IPS-20b (cell line): ENCODE results near the gene UFC1.

Experiments used
- H3K27ac ChIP-seq: one replicate; pipeline ENCODE4 v1.5.1; 2013; ENCODE audit warnings: low read length
- H3K27me3 ChIP-seq: 2 replicates; pipeline ENCODE4 v1.6.1; 2013; ENCODE audit warnings: mild to moderate bottlenecking, low read length, inconsistent platforms; ENCODE audit not compliant: insufficient read depth
- H3K36me3 ChIP-seq: 2 replicates; pipeline ENCODE4 v1.6.1; 2013; ENCODE audit warnings: low read depth, mild to moderate bottlenecking, inconsistent platforms, low read length, moderate library complexity; ENCODE audit not compliant: insufficient read depth
- H3K4me1 ChIP-seq: 2 replicates; pipeline ENCODE4 v1.6.1; 2013; ENCODE audit warnings: mild to moderate bottlenecking, control low read depth, inconsistent platforms, low read length, moderate library complexity; ENCODE audit not compliant: insufficient read depth
- H3K4me3 ChIP-seq: 2 replicates; pipeline ENCODE4 v1.5.1; 2013; ENCODE audit warnings: mild to moderate bottlenecking, low read length, inconsistent platforms
- H3K9ac ChIP-seq: 2 replicates; pipeline ENCODE4 v1.6.1; 2013; ENCODE audit warnings: low read depth, mild to moderate bottlenecking, inconsistent platforms, low read length, moderate library complexity
- H3K9me3 ChIP-seq: 2 replicates; pipeline ENCODE4 v1.6.1; 2013; ENCODE audit warnings: mild to moderate bottlenecking, low read depth, low read length, inconsistent platforms; ENCODE audit not compliant: insufficient read depth

Gene UFC1

DNA sequence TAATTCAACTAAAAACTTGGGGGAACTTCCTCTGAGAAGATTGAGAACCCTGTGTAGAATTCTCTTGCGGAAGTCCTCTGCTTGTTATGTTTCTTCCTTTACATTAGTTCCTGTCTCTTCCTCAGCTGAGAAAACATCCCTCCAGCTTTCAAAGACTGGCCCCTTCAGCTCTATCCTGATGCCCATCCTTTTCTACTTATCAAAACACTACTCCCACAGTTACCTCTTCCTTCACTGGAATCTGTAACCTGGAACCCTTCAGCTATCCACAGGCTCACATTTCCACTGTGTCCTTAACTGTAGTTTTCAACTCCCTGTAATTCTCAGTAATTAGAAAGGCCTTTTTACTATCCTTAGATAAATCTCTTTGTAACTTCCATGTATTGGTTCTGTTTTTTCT is 15.3 kb upstream of the UFC1 start:
- no peaks in the 10 kb centered on the region for H3K4me1 ChIP-seq

DNA sequence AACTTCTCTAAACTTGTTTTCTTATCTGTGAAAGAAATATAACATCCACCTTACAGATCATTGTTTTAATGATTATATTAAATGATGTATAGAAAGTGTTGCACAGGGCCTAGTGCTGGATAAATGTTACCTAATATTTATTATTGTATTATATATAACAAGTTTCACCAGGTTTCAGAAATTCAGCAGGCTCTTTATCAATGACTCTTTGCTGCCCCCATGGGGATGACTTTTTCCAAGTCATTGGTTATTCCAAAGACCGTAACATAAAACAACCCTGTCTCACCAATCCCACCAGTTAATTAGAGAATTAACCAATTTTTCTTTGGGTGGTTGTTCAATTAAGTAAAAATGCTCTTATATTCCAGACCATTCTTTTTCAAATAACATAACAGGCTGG is 14.0 kb upstream of the UFC1 start:
- H3K4me1 ChIP-seq, result no peaks in the 10 kb centered on the region
- no peak overlapping the region for H3K27ac ChIP-seq
- no peaks in the 10 kb centered on the region for H3K9me3 ChIP-seq
- no peak overlapping the region for H3K4me3 ChIP-seq
- no peak overlapping the region for H3K9ac ChIP-seq
- H3K27me3 ChIP-seq, result no peaks in the 10 kb centered on the region
- peaks cover 5% of the 10 kb centered on the region; the same call in 1 of the 2 replicates for H3K36me3 ChIP-seq

More for the DNA sequence above, 15.3 kb upstream of the UFC1 start:
- no peak overlapping the region for H3K9ac ChIP-seq
- no peak overlapping the region for H3K27ac ChIP-seq
- H3K4me3 ChIP-seq, result no peak overlapping the region
- H3K9me3 ChIP-seq, result no peaks in the 10 kb centered on the region
- no peaks in the 10 kb centered on the region for H3K27me3 ChIP-seq
- H3K36me3 ChIP-seq, result peaks cover 5% of the 10 kb centered on the region; the same call in 1 of the 2 replicates

DNA sequence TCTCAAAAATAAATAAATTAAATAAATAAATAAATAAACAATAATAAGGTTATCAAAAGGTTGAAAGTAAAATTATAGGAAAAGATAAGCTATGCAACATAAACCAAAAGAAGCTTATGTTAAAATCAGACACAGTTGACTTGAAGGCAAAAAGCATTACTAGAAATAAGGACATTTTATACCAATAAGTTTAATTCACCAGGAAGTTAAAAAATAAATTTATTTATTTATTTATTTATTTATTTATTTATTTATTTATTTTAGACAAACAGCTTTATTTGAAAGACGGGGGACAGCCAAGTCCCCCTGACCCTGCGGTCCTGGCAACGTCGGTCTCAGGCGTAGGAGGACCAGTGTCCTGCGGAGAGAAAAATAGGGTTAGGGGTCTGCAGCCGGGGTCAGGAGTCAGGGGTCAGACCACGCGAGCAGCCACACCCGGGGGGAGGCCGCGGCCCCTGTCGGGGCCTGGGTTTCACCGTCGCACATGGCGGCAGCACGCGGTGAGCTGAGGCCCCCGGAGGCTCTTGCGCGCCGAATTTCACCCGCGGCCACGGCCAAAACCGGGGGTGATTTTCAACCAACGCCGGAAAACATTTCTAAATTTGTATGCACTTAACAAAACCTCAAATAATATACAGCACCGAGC is 12.9 kb upstream of the UFC1 start:
- Histone ChIP-seq H3K4me1 (no peaks in the 10 kb centered on the region), H3K9ac (no peak overlapping the region), H3K9me3 (no peaks in the 10 kb centered on the region), H3K27me3 (no peaks in the 10 kb centered on the region), H3K4me3 (no peak overlapping the region), H3K36me3 (peaks cover 5% of the 10 kb centered on the region; the same call in 1 of the 2 replicates), H3K27ac (no peak overlapping the region)

DNA sequence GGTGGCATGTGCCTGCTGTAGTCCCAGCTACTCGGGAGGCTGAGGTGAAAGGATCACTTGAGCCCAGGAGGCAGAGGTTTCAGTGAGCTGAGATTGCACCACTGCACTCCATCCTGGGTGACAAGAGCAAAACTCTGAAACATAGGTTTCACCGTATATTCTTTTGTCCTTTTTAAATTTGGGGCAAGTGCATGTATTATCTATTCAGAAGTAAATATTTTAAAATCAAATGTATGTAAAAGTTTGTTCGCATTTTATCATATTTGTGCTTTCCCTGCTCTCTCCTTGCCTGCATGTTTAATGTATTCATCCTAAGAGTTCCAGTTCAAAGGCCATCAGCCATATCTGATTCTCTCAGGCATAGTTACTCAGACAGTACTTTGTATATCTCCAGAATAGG is 7.9 kb upstream of the UFC1 start:
- Histone ChIP-seq H3K27me3 (no peaks in the 10 kb centered on the region), H3K9ac (no peak overlapping the region), H3K27ac (no peak overlapping the region), H3K9me3 (no peaks in the 10 kb centered on the region), H3K4me3 (no peak overlapping the region), H3K36me3 (no peaks in the 10 kb centered on the region), H3K4me1 (no peaks in the 10 kb centered on the region)

DNA sequence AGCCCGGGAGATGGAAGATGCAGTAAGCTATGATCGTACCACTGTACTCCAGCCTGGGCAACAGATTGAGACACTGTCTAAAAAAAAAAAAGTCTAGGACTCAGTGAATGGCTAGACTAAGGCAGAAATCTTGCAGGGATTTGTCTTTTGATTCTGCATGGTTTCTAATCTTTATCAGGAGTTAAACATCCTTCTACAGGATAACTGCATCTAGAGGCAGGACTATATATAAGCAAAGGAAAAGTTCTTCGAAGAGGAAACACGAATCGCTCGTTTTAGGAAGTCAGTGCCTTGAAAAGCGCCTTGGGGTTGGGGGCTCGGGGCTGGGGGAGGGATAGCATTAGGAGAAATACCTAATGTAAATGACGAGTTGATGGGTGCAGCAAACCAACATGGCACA is 602 bp upstream of the UFC1 start:
- Histone ChIP-seq H3K4me1 (no peaks in the 10 kb centered on the region), H3K4me3 (peak overlapping the region; percentile 87), H3K27ac (peak overlapping the region; percentile 84), H3K9me3 (no peaks in the 10 kb centered on the region), H3K36me3 (peaks cover 15% of the 10 kb centered on the region), H3K9ac (peak overlapping the region; percentile 99; the same call in 1 of the 2 replicates), H3K27me3 (no peaks in the 10 kb centered on the region)

DNA sequence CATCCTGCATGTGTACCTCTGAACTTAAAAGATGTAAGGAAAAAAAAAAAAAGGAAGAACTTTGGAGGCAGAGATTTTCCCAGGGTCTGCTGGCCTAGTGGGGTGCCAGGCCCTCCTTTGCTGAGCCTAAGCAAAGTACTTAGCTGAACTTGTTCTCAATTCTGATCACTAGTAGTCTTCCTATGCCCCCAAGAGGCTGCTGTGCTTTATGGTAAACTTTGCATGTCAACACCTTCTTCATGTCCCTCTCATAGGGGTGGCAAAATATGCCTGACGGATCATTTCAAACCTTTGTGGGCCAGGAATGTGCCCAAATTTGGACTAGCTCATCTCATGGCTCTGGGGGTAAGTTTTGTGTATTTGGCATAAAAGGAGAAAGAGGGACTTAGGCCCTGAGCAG is 4.1 kb downstream of the UFC1 start:
- Histone ChIP-seq H3K4me3 (no peak overlapping the region), H3K27ac (no peak overlapping the region), H3K36me3 (peaks cover 32% of the 10 kb centered on the region), H3K9ac (no peak overlapping the region), H3K27me3 (no peaks in the 10 kb centered on the region), H3K9me3 (no peaks in the 10 kb centered on the region), H3K4me1 (no peaks in the 10 kb centered on the region)

DNA sequence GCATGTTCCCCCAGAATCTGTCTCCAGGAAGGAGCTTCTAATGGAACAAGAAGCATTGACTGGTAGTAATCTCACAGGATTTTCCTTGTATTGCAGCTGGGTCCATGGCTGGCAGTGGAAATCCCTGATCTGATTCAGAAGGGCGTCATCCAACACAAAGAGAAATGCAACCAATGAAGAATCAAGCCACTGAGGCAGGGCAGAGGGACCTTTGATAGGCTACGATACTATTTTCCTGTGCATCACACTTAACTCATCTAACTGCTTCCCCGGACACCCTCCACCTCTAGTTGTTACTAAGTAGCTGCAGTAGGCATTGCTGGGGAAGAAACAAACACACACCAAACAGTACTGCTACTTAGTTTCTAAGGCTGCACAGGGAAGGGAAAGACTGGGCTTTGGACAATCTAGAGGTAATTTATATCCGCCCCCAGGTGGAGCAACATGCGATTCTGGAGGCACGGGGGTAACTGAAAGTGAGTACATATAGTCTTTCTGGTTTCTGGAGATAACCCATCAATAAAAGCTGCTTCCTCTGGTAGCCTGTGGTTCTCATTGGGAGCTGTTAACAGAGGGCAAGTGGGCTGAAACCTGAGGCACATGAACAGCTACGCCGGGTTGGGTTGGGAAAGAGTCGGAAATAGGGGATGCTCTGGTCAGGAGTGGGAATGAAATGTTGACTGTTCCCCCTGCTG is 4.7 kb downstream of the UFC1 start:
- Histone ChIP-seq H3K9ac (peak overlapping the region; percentile 78; the same call in 1 of the 2 replicates), H3K27me3 (no peaks in the 10 kb centered on the region), H3K36me3 (peaks cover 38% of the 10 kb centered on the region), H3K4me3 (peak overlapping the region; percentile 85), H3K4me1 (no peaks in the 10 kb centered on the region), H3K27ac (no peak overlapping the region), H3K9me3 (no peaks in the 10 kb centered on the region)

DNA sequence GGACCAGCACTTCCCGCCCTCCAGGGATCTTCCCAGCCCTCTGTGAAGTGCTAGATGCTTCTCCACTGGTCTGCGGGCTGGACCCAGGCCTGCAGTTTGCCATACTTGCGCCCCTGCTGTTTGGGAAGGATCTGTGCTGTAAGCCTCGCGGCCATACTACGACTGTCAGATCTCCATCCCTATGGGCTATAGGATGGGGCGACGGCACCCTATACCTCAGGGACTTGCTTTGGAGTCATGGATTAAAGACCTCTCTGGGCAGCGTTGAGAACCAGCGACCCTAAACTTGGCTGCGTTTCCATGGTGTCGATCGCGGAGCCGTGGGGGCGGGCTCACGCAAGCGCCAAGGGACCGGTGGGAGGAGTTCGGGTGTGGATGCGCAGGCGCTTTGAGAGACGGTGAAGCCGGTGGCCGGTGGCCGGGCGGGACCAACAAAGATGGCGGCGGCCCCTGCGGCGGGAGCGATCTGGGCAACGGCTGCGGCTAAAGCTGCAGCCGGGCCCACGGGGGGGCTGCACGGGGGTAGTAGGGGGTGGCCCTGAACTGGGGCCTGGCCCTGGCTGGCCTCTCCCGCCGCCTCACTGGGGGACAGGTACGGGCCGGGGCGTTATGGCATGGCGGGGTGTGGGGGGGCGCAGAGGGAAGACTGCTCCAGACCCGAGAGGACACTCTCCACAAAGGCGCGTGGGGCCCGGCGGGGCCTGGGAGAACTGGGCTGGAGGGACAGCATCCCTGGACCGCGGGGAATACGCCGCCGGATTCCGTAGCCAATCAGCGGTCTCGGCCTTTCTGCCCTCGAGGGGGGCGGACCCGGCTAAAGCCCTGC is 5.5 kb downstream of the UFC1 start, which contains the start of gene USP21:
Gene USP21, plus strand, starts transcription at position 414 of the 826 bp plus-strand sequence. CDS start 1,141 bp downstream, outside the sequence.
- peak within 1 kb of the TSS; percentile 78 for H3K9ac ChIP-seq
- H3K9me3 ChIP-seq, result no peaks in the 10 kb centered on the region
- H3K4me3 ChIP-seq, result peak within 1 kb of the TSS; percentile 85
- no peaks in the 10 kb centered on the region for H3K4me1 ChIP-seq
- H3K36me3 ChIP-seq, result peaks cover 47% of the 10 kb centered on the region
- no peaks in the 10 kb centered on the region for H3K27me3 ChIP-seq
- H3K27ac ChIP-seq, result peak within 1 kb of the TSS; percentile 35

DNA sequence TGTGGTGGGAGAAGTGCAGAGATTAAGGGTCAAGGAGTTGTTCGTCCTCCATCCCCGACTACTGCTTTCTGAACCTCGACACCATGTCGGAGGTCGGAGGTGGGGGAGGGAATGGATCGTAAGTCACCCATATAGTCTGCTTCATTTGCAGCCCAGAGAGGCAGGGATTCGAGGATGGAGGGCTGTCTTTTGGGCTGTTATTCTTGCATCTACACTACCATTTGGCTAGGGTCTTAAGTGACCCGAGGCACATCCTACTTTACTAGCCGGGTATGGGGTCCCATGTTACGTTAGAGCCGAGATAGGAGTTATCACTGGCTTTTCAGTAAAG is 6.1 kb downstream of the UFC1 start:
- Histone ChIP-seq H3K9me3 (no peaks in the 10 kb centered on the region), H3K9ac (peak overlapping the region; percentile 78), H3K27me3 (no peaks in the 10 kb centered on the region), H3K36me3 (peaks cover 52% of the 10 kb centered on the region), H3K27ac (peak overlapping the region; percentile 35), H3K4me3 (peak overlapping the region; percentile 85), H3K4me1 (no peaks in the 10 kb centered on the region)

DNA sequence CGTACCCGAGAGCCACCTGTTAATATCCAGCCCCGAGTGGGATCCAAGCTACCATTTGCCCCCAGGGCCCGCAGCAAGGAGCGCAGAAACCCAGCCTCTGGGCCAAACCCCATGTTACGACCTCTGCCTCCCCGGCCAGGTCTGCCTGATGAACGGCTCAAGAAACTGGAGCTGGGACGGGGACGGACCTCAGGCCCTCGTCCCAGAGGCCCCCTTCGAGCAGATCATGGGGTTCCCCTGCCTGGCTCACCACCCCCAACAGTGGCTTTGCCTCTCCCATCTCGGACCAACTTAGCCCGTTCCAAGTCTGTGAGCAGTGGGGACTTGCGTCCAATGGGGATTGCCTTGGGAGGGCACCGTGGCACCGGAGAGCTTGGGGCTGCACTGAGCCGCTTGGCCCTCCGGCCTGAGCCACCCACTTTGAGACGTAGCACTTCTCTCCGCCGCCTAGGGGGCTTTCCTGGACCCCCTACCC is 6.9 kb downstream of the UFC1 start:
- Histone ChIP-seq H3K27ac (no peak overlapping the region), H3K4me1 (no peaks in the 10 kb centered on the region), H3K9me3 (no peaks in the 10 kb centered on the region), H3K9ac (no peak overlapping the region), H3K4me3 (peak overlapping the region; percentile 85), H3K36me3 (peaks cover 56% of the 10 kb centered on the region), H3K27me3 (no peaks in the 10 kb centered on the region)

DNA sequence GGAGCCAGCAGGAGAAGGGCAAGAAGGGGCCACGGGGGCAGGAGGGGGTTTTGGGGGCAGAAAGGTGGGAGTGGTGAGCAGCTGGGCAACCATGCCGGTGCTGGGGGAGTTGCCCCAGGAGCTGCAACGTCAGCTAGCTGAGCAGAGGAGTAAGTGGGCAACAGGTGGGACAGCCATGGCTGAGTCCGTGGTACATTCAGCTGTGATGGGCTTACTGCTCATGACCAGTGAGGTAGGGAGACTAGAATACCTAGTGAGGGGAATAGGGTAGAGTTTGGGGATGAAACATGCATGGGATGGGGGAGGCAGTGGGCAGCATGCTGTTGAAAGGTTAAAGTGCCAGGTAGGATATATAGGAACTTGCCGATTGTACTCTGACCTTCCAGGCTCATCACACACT is 7.9 kb downstream of the UFC1 start:
- no peak overlapping the region for H3K27ac ChIP-seq
- no peaks in the 10 kb centered on the region for H3K4me1 ChIP-seq
- H3K4me3 ChIP-seq, result no peak overlapping the region
- H3K9ac ChIP-seq, result no peak overlapping the region
- H3K9me3 ChIP-seq, result no peaks in the 10 kb centered on the region
- H3K27me3 ChIP-seq, result no peaks in the 10 kb centered on the region
- peaks cover 56% of the 10 kb centered on the region for H3K36me3 ChIP-seq
